ENCODE results near the gene RNF207. TPM values are rescaled to one million over a fixed set of nuclear protein-coding genes. Genes with fewer than 3 reads are reported as not detected.

The RNF207 gene
- total RNA-seq, 1 donor from 2014 or later, result 5.6 TPM

- peak overlapping the region; percentile 97 for H3K27ac Mint-ChIP-seq (ENCODE audit: unreplicated experiment)
- no peaks in the 10 kb centered on the region for H3K36me3 Mint-ChIP-seq (ENCODE audit: unreplicated experiment)
- DNase-seq, result no peak
- peaks cover 61% of the 10 kb centered on the region for H3K4me1 Mint-ChIP-seq (ENCODE audit: low read depth, unreplicated experiment)
- TF ChIP-seq CTCF (IDR thresholded peaks at IDR 0.05; ENCODE audit: partially characterized antibody, unreplicated experiment), result no peak
- peaks cover 13% of the 10 kb centered on the region for H3K27me3 Mint-ChIP-seq (ENCODE audit: unreplicated experiment)
- H3K4me3 Mint-ChIP-seq (ENCODE audit: unreplicated experiment), result peak overlapping the region; percentile 61
- peaks cover 14% of the 10 kb centered on the region for H3K9me3 Mint-ChIP-seq (ENCODE audit: unreplicated experiment)
Measured at GRCh38 chr1:6267686-6268322, 61.9 kb downstream of the RNF207 start.

GRCh38 chr1:6268415-6268814, 62.5 kb downstream of the RNF207 start:
- peaks cover 13% of the 10 kb centered on the region for H3K27me3 Mint-ChIP-seq (ENCODE audit: unreplicated experiment)
- no peaks in the 10 kb centered on the region for H3K36me3 Mint-ChIP-seq (ENCODE audit: unreplicated experiment)
- peak overlapping the region; percentile 61 for H3K4me3 Mint-ChIP-seq (ENCODE audit: unreplicated experiment)
- peaks cover 11% of the 10 kb centered on the region for H3K9me3 Mint-ChIP-seq (ENCODE audit: unreplicated experiment)
- peak overlapping the region; percentile 97 for H3K27ac Mint-ChIP-seq (ENCODE audit: unreplicated experiment)
- no peak for TF ChIP-seq CTCF (IDR thresholded peaks at IDR 0.05; ENCODE audit: partially characterized antibody, unreplicated experiment)
- no peak for DNase-seq
- peaks cover 66% of the 10 kb centered on the region for H3K4me1 Mint-ChIP-seq (ENCODE audit: low read depth, unreplicated experiment)

DNA sequence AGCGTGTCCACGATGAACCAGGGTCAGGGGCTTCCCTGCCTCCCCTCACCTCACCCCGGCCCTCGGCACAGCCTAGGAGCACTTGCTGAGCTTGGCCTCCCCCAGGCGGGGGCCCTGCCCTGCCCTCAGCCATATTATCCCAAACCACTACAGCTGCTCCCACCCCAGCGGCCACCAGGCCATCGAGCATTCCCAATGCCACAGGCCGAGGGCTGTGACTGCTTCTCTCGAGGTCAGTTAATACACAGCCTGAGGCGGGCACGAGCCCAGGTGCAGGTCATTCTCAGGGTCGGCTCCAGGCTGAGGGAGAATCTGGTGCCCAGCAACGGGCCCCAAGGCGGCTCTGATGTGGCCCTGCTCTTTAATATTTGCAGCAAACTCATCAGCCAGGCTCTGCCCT, 63.4 kb downstream of the RNF207 start:
- peak overlapping the region; percentile 97 for H3K27ac Mint-ChIP-seq (ENCODE audit: unreplicated experiment)
- H3K36me3 Mint-ChIP-seq (ENCODE audit: unreplicated experiment), result no peaks in the 10 kb centered on the region
- TF ChIP-seq CTCF (IDR thresholded peaks at IDR 0.05; ENCODE audit: partially characterized antibody, unreplicated experiment), result no peak
- peaks cover 11% of the 10 kb centered on the region for H3K9me3 Mint-ChIP-seq (ENCODE audit: unreplicated experiment)
- H3K27me3 Mint-ChIP-seq (ENCODE audit: unreplicated experiment), result peaks cover 13% of the 10 kb centered on the region
- H3K4me3 Mint-ChIP-seq (ENCODE audit: unreplicated experiment), result peak overlapping the region; percentile 65
- no peak for DNase-seq
- H3K4me1 Mint-ChIP-seq (ENCODE audit: low read depth, unreplicated experiment), result peaks cover 69% of the 10 kb centered on the region

DNA sequence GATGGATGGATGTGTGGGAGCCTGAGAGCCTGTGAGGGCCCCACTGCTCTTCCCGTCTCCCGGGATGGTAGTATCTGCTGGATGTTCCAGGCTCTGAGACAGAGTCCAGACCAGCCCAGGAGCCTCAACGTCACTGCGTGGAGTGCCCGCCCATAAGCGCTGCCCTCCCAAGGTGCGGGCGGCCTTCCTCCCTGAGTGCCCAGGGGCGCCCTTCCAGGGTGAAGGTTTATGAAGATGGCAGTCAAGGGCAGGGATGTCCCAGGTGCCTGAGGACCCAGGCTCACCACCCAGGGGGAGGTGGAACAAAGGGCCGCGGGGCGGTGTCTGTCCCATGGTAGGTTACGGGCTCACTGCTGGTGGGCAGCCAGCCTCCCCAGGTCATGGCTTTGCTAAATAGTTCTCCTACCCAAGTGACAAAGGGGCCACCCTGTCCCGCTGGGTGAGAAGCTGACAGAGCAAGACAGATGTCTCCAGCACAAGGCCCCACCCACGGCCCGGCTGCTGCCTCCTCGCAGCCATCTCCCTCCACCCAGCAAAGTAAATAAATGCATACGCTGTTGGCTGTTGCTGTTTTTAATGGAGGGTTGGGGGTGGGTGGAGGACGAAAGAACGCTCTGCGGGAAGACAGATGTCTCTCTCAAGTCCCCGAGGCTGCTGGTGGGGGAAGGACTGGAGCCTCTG, 63.9 kb downstream of the RNF207 start:
- peak overlapping the region; percentile 97 for H3K27ac Mint-ChIP-seq (ENCODE audit: unreplicated experiment)
- H3K27me3 Mint-ChIP-seq (ENCODE audit: unreplicated experiment), result peaks cover 13% of the 10 kb centered on the region
- peaks cover 67% of the 10 kb centered on the region for H3K4me1 Mint-ChIP-seq (ENCODE audit: low read depth, unreplicated experiment)
- peak; percentile 67 for DNase-seq
- TF ChIP-seq CTCF (IDR thresholded peaks at IDR 0.05; ENCODE audit: partially characterized antibody, unreplicated experiment), result no peak
- no peaks in the 10 kb centered on the region for H3K36me3 Mint-ChIP-seq (ENCODE audit: unreplicated experiment)
- H3K9me3 Mint-ChIP-seq (ENCODE audit: unreplicated experiment), result peaks cover 11% of the 10 kb centered on the region
- peak overlapping the region; percentile 65 for H3K4me3 Mint-ChIP-seq (ENCODE audit: unreplicated experiment)

- Mint-ChIP-seq H3K27ac (ENCODE audit: unreplicated experiment) (peak overlapping the region; percentile 97), H3K9me3 (ENCODE audit: unreplicated experiment) (peaks cover 11% of the 10 kb centered on the region), H3K36me3 (ENCODE audit: unreplicated experiment) (no peaks in the 10 kb centered on the region), H3K27me3 (ENCODE audit: unreplicated experiment) (peaks cover 11% of the 10 kb centered on the region), H3K4me3 (ENCODE audit: unreplicated experiment) (peak overlapping the region; percentile 65), H3K4me1 (ENCODE audit: low read depth, unreplicated experiment) (peaks cover 65% of the 10 kb centered on the region)
- no peak for DNase-seq
- no peak for TF ChIP-seq CTCF (IDR thresholded peaks at IDR 0.05; ENCODE audit: partially characterized antibody, unreplicated experiment)
Measured at GRCh38 chr1:6270401-6270800, 64.5 kb downstream of the RNF207 start.

Measured in glutamatergic neuron (in vitro differentiated cells).